ENCODE data around the gene CD300LG. TPM values are rescaled to one million over a fixed set of nuclear protein-coding genes. Genes with fewer than 3 reads are reported as not detected.
A peak's percentile ranks its signal among the peaks of the same experiment; 100 is the strongest.

Gene CD300LG
- total and polyA plus RNA-seq, 2 experiments from 2014 or later, result not detected

DNA sequence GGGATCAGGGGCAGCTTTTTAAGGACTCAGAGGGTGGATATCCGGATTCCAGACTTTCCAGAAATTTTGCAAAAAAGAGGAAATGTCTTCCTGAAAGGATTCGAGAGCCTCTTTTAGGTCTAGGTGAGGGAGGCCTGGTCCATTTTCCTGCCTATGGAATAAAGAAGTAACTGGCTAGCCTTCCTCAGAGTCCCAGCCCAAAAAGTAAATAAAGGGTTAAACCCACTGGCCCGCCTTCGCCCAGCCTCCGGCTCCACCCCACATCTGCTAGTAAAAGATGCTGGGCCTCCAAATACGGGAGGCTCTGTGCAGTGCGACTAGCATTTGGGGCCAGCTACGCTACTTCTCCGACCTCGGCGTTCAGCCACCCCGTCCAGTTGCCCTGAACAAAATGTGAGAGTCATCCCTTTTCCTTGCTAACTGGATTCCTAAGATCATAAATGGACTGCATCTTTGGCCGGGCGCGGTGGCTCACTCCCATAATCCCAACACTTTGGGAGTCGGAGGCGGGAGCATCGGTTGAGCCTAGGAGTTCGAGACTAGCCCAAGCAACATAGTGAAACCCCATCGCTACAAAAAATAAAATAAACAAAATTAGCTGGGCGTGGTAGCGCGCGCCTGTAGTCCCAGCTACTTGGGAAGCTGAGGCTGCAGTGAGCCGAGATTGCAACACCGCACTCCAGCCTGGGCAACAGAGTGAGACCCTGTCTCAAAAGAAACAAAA is 61.2 kb downstream of the CD300LG start:
- no peaks in the 10 kb centered on the region for H3K36me3 Mint-ChIP-seq (ENCODE audit: low read depth)
- DNase-seq (ENCODE audit: low spot score), result peak; percentile 88
- Histone ChIP-seq H3K4me3 (peak overlapping the region; percentile 90), H3K79me2 (replicated peaks; ENCODE audit: insufficient read depth) (no peaks in the 10 kb centered on the region), H3K27ac (ENCODE audit: low read depth) (no peak overlapping the region), H4K20me1 (replicated peaks; ENCODE audit: insufficient read depth) (no peaks in the 10 kb centered on the region; the same call in 1 of the 2 replicates), H2AFZ (peak overlapping the region; percentile 100), H3F3A (replicated peaks; ENCODE audit: low read depth) (no peaks in the 10 kb centered on the region), H3K4me1 (ENCODE audit: insufficient read depth) (peaks cover 27% of the 10 kb centered on the region), H3K4me2 (peak overlapping the region; percentile 99), H3K36me3 (ENCODE audit: insufficient read depth) (no peaks in the 10 kb centered on the region), H3K9me2 (ENCODE audit: insufficient read depth) (no peaks in the 10 kb centered on the region), H3K27me3 (ENCODE audit: insufficient read depth) (peaks cover 50% of the 10 kb centered on the region)
- TF ChIP-seq EZH2 (IDR thresholded peaks at IDR 0.05; ENCODE audit: low read depth, unreplicated experiment), result peak; percentile 30
- TF ChIP-seq, protein P1, sequence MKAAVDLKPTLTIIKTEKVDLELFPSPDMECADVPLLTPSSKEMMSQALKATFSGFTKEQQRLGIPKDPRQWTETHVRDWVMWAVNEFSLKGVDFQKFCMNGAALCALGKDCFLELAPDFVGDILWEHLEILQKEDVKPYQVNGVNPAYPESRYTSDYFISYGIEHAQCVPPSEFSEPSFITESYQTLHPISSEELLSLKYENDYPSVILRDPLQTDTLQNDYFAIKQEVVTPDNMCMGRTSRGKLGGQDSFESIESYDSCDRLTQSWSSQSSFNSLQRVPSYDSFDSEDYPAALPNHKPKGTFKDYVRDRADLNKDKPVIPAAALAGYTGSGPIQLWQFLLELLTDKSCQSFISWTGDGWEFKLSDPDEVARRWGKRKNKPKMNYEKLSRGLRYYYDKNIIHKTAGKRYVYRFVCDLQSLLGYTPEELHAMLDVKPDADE (IDR thresholded peaks at IDR 0.05), result no peak
- TF ChIP-seq CREB1 (CRISPR knock-in tag; IDR thresholded peaks at IDR 0.05; ENCODE audit: low read depth), result no peak
- no peak for TF ChIP-seq ZNF114 (CRISPR knock-in tag; IDR thresholded peaks at IDR 0.05)
- TF ChIP-seq, protein P2, sequence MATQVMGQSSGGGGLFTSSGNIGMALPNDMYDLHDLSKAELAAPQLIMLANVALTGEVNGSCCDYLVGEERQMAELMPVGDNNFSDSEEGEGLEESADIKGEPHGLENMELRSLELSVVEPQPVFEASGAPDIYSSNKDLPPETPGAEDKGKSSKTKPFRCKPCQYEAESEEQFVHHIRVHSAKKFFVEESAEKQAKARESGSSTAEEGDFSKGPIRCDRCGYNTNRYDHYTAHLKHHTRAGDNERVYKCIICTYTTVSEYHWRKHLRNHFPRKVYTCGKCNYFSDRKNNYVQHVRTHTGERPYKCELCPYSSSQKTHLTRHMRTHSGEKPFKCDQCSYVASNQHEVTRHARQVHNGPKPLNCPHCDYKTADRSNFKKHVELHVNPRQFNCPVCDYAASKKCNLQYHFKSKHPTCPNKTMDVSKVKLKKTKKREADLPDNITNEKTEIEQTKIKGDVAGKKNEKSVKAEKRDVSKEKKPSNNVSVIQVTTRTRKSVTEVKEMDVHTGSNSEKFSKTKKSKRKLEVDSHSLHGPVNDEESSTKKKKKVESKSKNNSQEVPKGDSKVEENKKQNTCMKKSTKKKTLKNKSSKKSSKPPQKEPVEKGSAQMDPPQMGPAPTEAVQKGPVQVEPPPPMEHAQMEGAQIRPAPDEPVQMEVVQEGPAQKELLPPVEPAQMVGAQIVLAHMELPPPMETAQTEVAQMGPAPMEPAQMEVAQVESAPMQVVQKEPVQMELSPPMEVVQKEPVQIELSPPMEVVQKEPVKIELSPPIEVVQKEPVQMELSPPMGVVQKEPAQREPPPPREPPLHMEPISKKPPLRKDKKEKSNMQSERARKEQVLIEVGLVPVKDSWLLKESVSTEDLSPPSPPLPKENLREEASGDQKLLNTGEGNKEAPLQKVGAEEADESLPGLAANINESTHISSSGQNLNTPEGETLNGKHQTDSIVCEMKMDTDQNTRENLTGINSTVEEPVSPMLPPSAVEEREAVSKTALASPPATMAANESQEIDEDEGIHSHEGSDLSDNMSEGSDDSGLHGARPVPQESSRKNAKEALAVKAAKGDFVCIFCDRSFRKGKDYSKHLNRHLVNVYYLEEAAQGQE (IDR thresholded peaks at IDR 0.05; ENCODE audit: unreplicated experiment), result no peak
- no peak overlapping the region for H3K27ac Mint-ChIP-seq
- peaks cover 33% of the 10 kb centered on the region for H3K27me3 Mint-ChIP-seq (ENCODE audit: insufficient read depth, low read depth, poor library complexity)
- H3K9me3 Mint-ChIP-seq, result no peaks in the 10 kb centered on the region
- peak overlapping the region; percentile 72 for H3K4me3 Mint-ChIP-seq
- peaks cover 21% of the 10 kb centered on the region for H3K4me1 Mint-ChIP-seq
- ATAC-seq, result peak; percentile 29

DNA sequence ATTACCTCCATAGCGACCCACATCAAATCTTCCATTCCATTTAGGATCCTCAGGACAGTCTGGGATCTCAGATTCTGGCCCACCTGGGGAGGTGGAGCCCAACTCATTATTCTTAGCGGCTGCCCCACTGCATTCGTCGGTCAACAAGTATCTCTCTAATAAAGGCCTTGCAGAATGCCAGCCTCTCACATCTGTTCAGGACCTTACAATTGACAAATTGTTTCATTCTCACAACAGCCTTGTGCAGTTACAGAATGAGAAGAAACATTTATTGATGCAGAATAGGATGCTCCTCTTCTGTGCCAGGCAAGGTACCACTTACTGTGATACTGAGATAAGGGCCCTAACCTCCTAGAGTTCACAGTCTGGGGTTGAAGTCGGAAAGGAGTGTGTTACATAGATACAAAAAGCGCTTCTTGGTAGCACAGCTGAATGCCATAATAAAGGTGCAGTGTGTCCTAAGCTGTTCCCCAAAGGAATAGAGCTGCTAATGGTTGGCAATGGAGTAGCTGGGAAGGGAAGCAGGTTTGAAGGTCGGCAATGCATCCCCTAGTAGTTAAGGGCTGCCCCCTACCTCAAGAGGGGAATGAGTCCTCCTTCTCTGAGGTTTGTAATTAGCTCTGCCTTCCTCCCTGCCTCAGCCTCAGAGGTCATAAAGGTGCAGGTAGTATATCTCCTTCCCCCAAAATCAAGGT is 62.7 kb downstream of the CD300LG start:
- Mint-ChIP-seq H3K9me3 (no peaks in the 10 kb centered on the region), H3K4me1 (peaks cover 15% of the 10 kb centered on the region), H3K36me3 (ENCODE audit: low read depth) (no peaks in the 10 kb centered on the region), H3K27me3 (ENCODE audit: insufficient read depth, low read depth, poor library complexity) (peaks cover 29% of the 10 kb centered on the region), H3K4me3 (no peak overlapping the region), H3K27ac (no peak overlapping the region)
- H3K4me3 ChIP-seq, result no peak overlapping the region
- DNase-seq (ENCODE audit: low spot score), result no peak
- H3F3A ChIP-seq (replicated peaks; ENCODE audit: low read depth), result no peaks in the 10 kb centered on the region
- no peak for ATAC-seq
- peaks cover 38% of the 10 kb centered on the region for H3K27me3 ChIP-seq (ENCODE audit: insufficient read depth)
- H4K20me1 ChIP-seq (replicated peaks; ENCODE audit: insufficient read depth), result no peaks in the 10 kb centered on the region; the same call in 1 of the 2 replicates
- no peaks in the 10 kb centered on the region for H3K9me2 ChIP-seq (ENCODE audit: insufficient read depth)
- peaks cover 20% of the 10 kb centered on the region for H3K4me1 ChIP-seq (ENCODE audit: insufficient read depth)
- H2AFZ ChIP-seq, result no peak overlapping the region
- no peaks in the 10 kb centered on the region for H3K79me2 ChIP-seq (replicated peaks; ENCODE audit: insufficient read depth)
- H3K27ac ChIP-seq (ENCODE audit: low read depth), result no peak overlapping the region
- H3K36me3 ChIP-seq (ENCODE audit: insufficient read depth), result no peaks in the 10 kb centered on the region
- H3K4me2 ChIP-seq, result no peak overlapping the region
- no peak for TF ChIP-seq POLR2AphosphoS5 (IDR thresholded peaks at IDR 0.05; ENCODE audit: low read depth)
- TF ChIP-seq CREB1 (CRISPR knock-in tag; IDR thresholded peaks at IDR 0.05; ENCODE audit: low read depth), result no peak
- no peak for TF ChIP-seq STAT1 (IDR thresholded peaks at IDR 0.05; ENCODE audit: unreplicated experiment)
- no peak for TF ChIP-seq EZH2 (IDR thresholded peaks at IDR 0.05; ENCODE audit: low read depth, unreplicated experiment)
- TF ChIP-seq, protein P3, sequence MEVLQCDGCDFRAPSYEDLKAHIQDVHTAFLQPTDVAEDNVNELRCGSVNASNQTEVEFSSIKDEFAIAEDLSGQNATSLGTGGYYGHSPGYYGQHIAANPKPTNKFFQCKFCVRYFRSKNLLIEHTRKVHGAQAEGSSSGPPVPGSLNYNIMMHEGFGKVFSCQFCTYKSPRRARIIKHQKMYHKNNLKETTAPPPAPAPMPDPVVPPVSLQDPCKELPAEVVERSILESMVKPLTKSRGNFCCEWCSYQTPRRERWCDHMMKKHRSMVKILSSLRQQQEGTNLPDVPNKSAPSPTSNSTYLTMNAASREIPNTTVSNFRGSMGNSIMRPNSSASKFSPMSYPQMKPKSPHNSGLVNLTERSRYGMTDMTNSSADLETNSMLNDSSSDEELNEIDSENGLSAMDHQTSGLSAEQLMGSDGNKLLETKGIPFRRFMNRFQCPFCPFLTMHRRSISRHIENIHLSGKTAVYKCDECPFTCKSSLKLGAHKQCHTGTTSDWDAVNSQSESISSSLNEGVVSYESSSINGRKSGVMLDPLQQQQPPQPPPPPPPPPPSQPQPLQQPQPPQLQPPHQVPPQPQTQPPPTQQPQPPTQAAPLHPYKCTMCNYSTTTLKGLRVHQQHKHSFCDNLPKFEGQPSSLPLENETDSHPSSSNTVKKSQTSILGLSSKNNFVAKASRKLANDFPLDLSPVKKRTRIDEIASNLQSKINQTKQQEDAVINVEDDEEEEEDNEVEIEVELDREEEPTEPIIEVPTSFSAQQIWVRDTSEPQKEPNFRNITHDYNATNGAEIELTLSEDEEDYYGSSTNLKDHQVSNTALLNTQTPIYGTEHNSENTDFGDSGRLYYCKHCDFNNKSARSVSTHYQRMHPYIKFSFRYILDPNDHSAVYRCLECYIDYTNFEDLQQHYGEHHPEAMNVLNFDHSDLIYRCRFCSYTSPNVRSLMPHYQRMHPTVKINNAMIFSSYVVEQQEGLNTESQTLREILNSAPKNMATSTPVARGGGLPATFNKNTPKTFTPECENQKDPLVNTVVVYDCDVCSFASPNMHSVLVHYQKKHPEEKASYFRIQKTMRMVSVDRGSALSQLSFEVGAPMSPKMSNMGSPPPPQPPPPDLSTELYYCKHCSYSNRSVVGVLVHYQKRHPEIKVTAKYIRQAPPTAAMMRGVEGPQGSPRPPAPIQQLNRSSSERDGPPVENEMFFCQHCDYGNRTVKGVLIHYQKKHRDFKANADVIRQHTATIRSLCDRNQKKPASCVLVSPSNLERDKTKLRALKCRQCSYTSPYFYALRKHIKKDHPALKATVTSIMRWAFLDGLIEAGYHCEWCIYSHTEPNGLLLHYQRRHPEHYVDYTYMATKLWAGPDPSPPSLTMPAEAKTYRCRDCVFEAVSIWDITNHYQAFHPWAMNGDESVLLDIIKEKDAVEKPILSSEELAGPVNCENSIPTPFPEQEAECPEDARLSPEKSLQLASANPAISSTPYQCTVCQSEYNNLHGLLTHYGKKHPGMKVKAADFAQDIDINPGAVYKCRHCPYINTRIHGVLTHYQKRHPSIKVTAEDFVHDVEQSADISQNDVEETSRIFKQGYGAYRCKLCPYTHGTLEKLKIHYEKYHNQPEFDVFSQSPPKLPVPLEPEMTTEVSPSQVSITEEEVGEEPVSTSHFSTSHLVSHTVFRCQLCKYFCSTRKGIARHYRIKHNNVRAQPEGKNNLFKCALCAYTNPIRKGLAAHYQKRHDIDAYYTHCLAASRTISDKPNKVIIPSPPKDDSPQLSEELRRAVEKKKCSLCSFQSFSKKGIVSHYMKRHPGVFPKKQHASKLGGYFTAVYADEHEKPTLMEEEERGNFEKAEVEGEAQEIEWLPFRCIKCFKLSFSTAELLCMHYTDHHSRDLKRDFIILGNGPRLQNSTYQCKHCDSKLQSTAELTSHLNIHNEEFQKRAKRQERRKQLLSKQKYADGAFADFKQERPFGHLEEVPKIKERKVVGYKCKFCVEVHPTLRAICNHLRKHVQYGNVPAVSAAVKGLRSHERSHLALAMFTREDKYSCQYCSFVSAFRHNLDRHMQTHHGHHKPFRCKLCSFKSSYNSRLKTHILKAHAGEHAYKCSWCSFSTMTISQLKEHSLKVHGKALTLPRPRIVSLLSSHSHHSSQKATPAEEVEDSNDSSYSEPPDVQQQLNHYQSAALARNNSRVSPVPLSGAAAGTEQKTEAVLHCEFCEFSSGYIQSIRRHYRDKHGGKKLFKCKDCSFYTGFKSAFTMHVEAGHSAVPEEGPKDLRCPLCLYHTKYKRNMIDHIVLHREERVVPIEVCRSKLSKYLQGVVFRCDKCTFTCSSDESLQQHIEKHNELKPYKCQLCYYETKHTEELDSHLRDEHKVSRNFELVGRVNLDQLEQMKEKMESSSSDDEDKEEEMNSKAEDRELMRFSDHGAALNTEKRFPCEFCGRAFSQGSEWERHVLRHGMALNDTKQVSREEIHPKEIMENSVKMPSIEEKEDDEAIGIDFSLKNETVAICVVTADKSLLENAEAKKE (CRISPR knock-in tag; IDR thresholded peaks at IDR 0.05), result no peak

All from GM23338 (cell line).